HepG2 (cell line): ENCODE measurements around the gene SAMD14. TPM values are rescaled to one million over a fixed set of nuclear protein-coding genes. Genes with fewer than 3 reads are reported as not detected.

ENCODE experiments used
- FOXO4 ChIP-seq: sonication (generic); formaldehyde crosslinking; conservative IDR thresholded peaks from 2 replicates; pipeline ENCODE4 v1.8.1; 2023; ENCODE audit warnings: missing genetic modification reagents
- HNF4A ChIP-seq: sonication (generic); formaldehyde crosslinking; IDR thresholded peaks from 2 replicates; pipeline ENCODE4 v1.4.0; 2020; ENCODE audit warnings: missing genetic modification reagents
- HOXA7 ChIP-seq: sonication (generic); formaldehyde crosslinking; IDR thresholded peaks from 2 replicates; pipeline ENCODE4 v1.8.1; 2022; ENCODE audit warnings: mild to moderate bottlenecking, missing genetic modification reagents, moderate library complexity
- IRF2 ChIP-seq: IDR thresholded peaks from 2 replicates; pipeline ENCODE4 v1.6.1; 2018; ENCODE audit warnings: missing genetic modification reagents, missing compliant biosample characterization
- KDM2A ChIP-seq: sonication (generic); formaldehyde crosslinking; IDR thresholded peaks from 2 replicates; pipeline ENCODE4 v1.4.0; 2020; ENCODE audit warnings: low read depth, missing genetic modification reagents, borderline replicate concordance
- KDM3A ChIP-seq: IDR thresholded peaks from 2 replicates; pipeline ENCODE4 v1.6.1; 2018; ENCODE audit warnings: low read depth, missing compliant biosample characterization
- KDM4B ChIP-seq: sonication (generic); formaldehyde crosslinking; IDR thresholded peaks from 2 replicates; pipeline ENCODE4 v1.4.0; 2020; ENCODE audit warnings: missing genetic modification reagents
- KMT2B ChIP-seq: IDR thresholded peaks from 2 replicates; pipeline ENCODE4 v1.6.1; 2016; ENCODE audit warnings: missing genetic modification reagents, missing compliant biosample characterization
- MAFF ChIP-seq: IDR thresholded peaks from 2 replicates; pipeline ENCODE4 v1.6.1; 2011; ENCODE audit warnings: low read depth, low read length, improper control_type of control experiment
- ZBTB10 ChIP-seq: sonication (generic); formaldehyde crosslinking; IDR thresholded peaks from 2 replicates; pipeline ENCODE4 v1.4.0; 2020; ENCODE audit warnings: missing genetic modification reagents, borderline replicate concordance
- ZNF12 ChIP-seq: sonication (generic); formaldehyde crosslinking; IDR thresholded peaks from 2 replicates; pipeline ENCODE4 v1.5.0; 2020; ENCODE audit warnings: missing genetic modification reagents
- ZNF451 ChIP-seq: sonication (generic); formaldehyde crosslinking; IDR thresholded peaks from 2 replicates; pipeline ENCODE4 v1.5.0; 2020; ENCODE audit warnings: mild to moderate bottlenecking, missing genetic modification reagents
- ZNF543 ChIP-seq: sonication (generic); formaldehyde crosslinking; IDR thresholded peaks from 2 replicates; pipeline ENCODE4 v1.4.0; 2020; ENCODE audit warnings: mild to moderate bottlenecking, missing genetic modification reagents
- ZNF605 ChIP-seq: sonication (generic); formaldehyde crosslinking; IDR thresholded peaks from 2 replicates; pipeline ENCODE4 v1.8.0; 2022; ENCODE audit warnings: mild to moderate bottlenecking, missing genetic modification reagents
- ZNF607 ChIP-seq: sonication (generic); formaldehyde crosslinking; IDR thresholded peaks from 2 replicates; pipeline ENCODE4 v1.5.1; 2020; ENCODE audit warnings: missing genetic modification reagents, mild to moderate bottlenecking, borderline replicate concordance
- polyA plus RNA-seq, 8 experiments: library from polyadenylated mRNA; depleted of rRNA in 3 of 8; stranded (reverse) in 7 of 8; unstranded in 1 of 8; fragments of >200 nt; fragmentation: Illumina TruSeq in 4 of 8; extraction: Trizol in 4 of 8; gene quantifications; 2 replicates each; pipeline versions ENCODE4 v1.2.1 to v1.2.3, GENCODE V29; 2011 to 2016; ENCODE audit warnings: low read depth in 4 of 8, missing spikeins in 1 of 8, mixed read lengths in 1 of 8; ENCODE audit not compliant: insufficient read depth in 1 of 8
- total RNA-seq, 5 experiments: library from RNA; depleted of rRNA; stranded (reverse); fragments of >200 nt; fragmentation: Illumina TruSeq; extraction: Trizol; gene quantifications; 2 replicates each; pipeline ENCODE4 v1.2.3, GENCODE V29; 2016; ENCODE audit warnings: low read depth in 1 of 5

SAMD14 gene
- total and polyA plus RNA-seq, 2 of the 13 experiments (the other 11 are each of a cell fraction or from before 2014, with no cell fraction given) = 0.07 to 0.22 TPM

DNA sequence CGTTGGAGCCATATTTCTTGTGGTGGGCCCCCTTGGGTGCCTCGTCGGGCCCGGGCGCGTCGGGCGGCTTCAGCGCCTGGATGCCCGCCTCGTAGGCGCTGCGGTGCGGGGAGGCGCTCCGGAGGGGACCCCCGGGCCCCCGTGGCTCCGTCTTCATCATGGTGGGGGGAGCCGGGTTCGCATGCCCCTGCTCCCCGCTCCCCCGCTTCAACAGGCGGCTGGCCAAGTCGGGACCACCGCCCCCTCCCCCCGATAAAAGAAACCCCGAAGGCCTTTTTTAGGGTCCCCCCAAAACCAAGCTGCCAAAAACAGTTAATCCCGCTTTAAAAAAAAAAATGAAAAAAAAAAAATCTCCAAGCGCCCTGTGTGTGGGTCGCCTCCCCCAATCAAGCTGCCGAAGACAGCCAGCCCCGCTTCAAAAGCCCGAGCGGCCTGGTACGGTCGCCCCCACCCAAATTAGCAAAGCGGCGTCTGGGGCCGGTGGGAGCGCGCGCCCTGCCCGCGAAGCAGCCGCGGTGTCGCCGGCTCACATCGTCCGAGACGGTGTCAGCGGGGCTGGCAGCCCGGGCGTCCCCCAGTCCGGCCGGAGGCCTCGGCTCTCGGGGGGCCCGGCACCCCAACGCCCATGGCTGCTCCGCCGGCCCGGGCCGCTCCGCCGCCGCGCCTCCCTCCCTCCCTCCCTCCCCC is 20.5 kb upstream of the SAMD14 start, which contains the start of gene PPP1R9B (continued):
- TF ChIP-seq ZNF451 (CRISPR knock-in tag) = no peak
- TF ChIP-seq ZNF12 (CRISPR knock-in tag) = no peak
- TF ChIP-seq FOXO4 (CRISPR knock-in tag) = no peak; the same call in 1 of the 2 replicates
- 0 out of 2 replicates have a peak, but pooled peaks have one; percentile 6 for TF ChIP-seq IRF2 (CRISPR knock-in tag)
- no peak for TF ChIP-seq ZNF543 (CRISPR knock-in tag)
- TF ChIP-seq ZNF607 (CRISPR knock-in tag) = no peak
- no peak for TF ChIP-seq HOXA7 (CRISPR knock-in tag)
- no peak for TF ChIP-seq ZNF605 (CRISPR knock-in tag)
- TF ChIP-seq KDM4B (CRISPR knock-in tag) = no peak
- TF ChIP-seq KDM3A (CRISPR knock-in tag) = no peak
- peak; percentile 54; the same call in 1 of the 2 replicates for TF ChIP-seq KDM2A (CRISPR knock-in tag)
- TF ChIP-seq ZBTB10 = peak; percentile 83
- no peak for TF ChIP-seq KMT2B (CRISPR knock-in tag)
- no peak for TF ChIP-seq HNF4A (CRISPR knock-in tag)
- no peak for TF ChIP-seq MAFF
